Measurements from ENCODE around the gene THUMPD1. TPM values are rescaled to one million over a fixed set of nuclear protein-coding genes. Genes with fewer than 3 reads are reported as not detected.

The THUMPD1 gene
- total RNA-seq, 4 donors from 2014 or later, result 23.1 to 68.8 (median 49.1) TPM

- peaks cover 0 to 51% (median 5%) of the 10 kb centered on the region in 3 donors for H3K36me3 ChIP-seq
- no peak overlapping the region for H3K4me3 ChIP-seq
- H3K4me1 ChIP-seq, result peaks cover 1 to 13% (median 2%) of the 10 kb centered on the region in 4 donors
Measured at GRCh38 chr16:20735490-20735889, 6.1 kb downstream of the THUMPD1 start.

GRCh38 chr16:20734782-20735181, 6.8 kb downstream of the THUMPD1 start:
- no peak for DNase-seq
- TF ChIP-seq POLR2A (IDR thresholded peaks at IDR 0.05), result no peak
- TF ChIP-seq, protein P1, sequence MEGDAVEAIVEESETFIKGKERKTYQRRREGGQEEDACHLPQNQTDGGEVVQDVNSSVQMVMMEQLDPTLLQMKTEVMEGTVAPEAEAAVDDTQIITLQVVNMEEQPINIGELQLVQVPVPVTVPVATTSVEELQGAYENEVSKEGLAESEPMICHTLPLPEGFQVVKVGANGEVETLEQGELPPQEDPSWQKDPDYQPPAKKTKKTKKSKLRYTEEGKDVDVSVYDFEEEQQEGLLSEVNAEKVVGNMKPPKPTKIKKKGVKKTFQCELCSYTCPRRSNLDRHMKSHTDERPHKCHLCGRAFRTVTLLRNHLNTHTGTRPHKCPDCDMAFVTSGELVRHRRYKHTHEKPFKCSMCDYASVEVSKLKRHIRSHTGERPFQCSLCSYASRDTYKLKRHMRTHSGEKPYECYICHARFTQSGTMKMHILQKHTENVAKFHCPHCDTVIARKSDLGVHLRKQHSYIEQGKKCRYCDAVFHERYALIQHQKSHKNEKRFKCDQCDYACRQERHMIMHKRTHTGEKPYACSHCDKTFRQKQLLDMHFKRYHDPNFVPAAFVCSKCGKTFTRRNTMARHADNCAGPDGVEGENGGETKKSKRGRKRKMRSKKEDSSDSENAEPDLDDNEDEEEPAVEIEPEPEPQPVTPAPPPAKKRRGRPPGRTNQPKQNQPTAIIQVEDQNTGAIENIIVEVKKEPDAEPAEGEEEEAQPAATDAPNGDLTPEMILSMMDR (IDR thresholded peaks at IDR 0.05), result no peak
- no peaks in the 10 kb centered on the region for H3K27me3 ChIP-seq
- H3K4me1 ChIP-seq, result peaks cover 0 to 6% (median 0%) of the 10 kb centered on the region in 4 donors
- peaks cover 0 to 51% (median 5%) of the 10 kb centered on the region in 3 donors for H3K36me3 ChIP-seq
- H3K9me3 ChIP-seq, result no peaks in the 10 kb centered on the region
- H3K4me3 ChIP-seq, result no peak overlapping the region
- H3K27ac ChIP-seq, result no peak overlapping the region

More at GRCh38 chr16:20735490-20735889, 6.1 kb downstream of the THUMPD1 start:
- DNase-seq, result no peak
- Histone ChIP-seq H3K27ac (no peak overlapping the region), H3K27me3 (no peaks in the 10 kb centered on the region), H3K9me3 (no peaks in the 10 kb centered on the region)
- no peak for TF ChIP-seq POLR2A (IDR thresholded peaks at IDR 0.05)
- TF ChIP-seq, protein P1 (IDR thresholded peaks at IDR 0.05), result no peak

GRCh38 chr16:20734056-20734455, 7.6 kb downstream of the THUMPD1 start:
- Histone ChIP-seq H3K4me1 (no peaks in the 10 kb centered on the region), H3K27ac (no peak overlapping the region), H3K4me3 (no peak overlapping the region), H3K9me3 (no peaks in the 10 kb centered on the region), H3K36me3 (peaks cover 0 to 51% (median 5%) of the 10 kb centered on the region in 3 donors), H3K27me3 (no peaks in the 10 kb centered on the region)
- TF ChIP-seq, protein P1 (IDR thresholded peaks at IDR 0.05), result no peak
- TF ChIP-seq POLR2A (IDR thresholded peaks at IDR 0.05), result no peak
- no peak for DNase-seq

- H3K27ac ChIP-seq, result no peak overlapping the region
- TF ChIP-seq POLR2A (IDR thresholded peaks at IDR 0.05), result no peak
- TF ChIP-seq, protein P1 (IDR thresholded peaks at IDR 0.05), result no peak
- no peaks in the 10 kb centered on the region for H3K4me1 ChIP-seq
- no peaks in the 10 kb centered on the region for H3K9me3 ChIP-seq
- H3K36me3 ChIP-seq, result peaks cover 0 to 4% (median 0%) of the 10 kb centered on the region in 3 donors
- DNase-seq, result no peak
- no peak overlapping the region for H3K4me3 ChIP-seq
- no peaks in the 10 kb centered on the region for H3K27me3 ChIP-seq
Measured at GRCh38 chr16:20729141-20729540, 12.5 kb downstream of the THUMPD1 start.

DNA sequence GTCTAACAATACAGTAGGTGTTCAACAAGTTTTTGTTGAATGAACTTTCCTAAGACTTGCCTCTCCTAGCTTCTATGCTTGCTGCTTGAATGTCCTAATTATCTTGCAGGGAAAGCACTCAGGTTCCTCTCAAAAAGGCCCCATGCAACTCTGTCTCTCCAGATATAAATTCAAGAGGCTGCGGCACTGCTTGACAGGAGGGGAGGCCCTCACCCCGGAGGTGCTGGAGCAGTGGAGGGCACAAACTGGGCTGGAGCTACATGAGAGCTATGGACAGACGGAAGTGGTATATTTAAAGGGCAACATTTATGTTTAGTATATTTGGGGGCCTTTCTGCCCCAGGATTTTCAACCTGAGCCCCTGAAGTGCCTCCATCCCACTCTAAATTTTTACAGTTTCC, 14.4 kb downstream of the THUMPD1 start:
- Histone ChIP-seq H3K27ac (no peak overlapping the region), H3K9me3 (no peaks in the 10 kb centered on the region), H3K4me3 (no peak overlapping the region), H3K36me3 (no peaks in the 10 kb centered on the region), H3K4me1 (no peaks in the 10 kb centered on the region), H3K27me3 (no peaks in the 10 kb centered on the region)
- DNase-seq, result no peak
- no peak for TF ChIP-seq POLR2A (IDR thresholded peaks at IDR 0.05)
- TF ChIP-seq, protein P1 (IDR thresholded peaks at IDR 0.05), result no peak

GRCh38 chr16:20726661-20727060, 15.0 kb downstream of the THUMPD1 start:
- no peaks in the 10 kb centered on the region for H3K36me3 ChIP-seq
- no peaks in the 10 kb centered on the region for H3K9me3 ChIP-seq
- no peaks in the 10 kb centered on the region for H3K27me3 ChIP-seq
- DNase-seq, result no peak
- no peak overlapping the region for H3K4me3 ChIP-seq
- H3K27ac ChIP-seq, result no peak overlapping the region
- no peak for TF ChIP-seq POLR2A (IDR thresholded peaks at IDR 0.05)
- TF ChIP-seq, protein P1 (IDR thresholded peaks at IDR 0.05), result no peak
- H3K4me1 ChIP-seq, result no peaks in the 10 kb centered on the region

Data from Peyer's patch (tissue), 4 donors.